GM21619 (cell line): ENCODE measurements around the gene ENDOG.

Experiments used
- ATAC-seq: cut with Tn5 transposase; IDR thresholded peaks from one replicate; pipeline ENCODE4 v1.9.1; 2021; ENCODE audit not compliant: unreplicated experiment

Gene ENDOG

GRCh38 chr9:128798896-128799295 lies 19.4 kb upstream of the ENDOG start:
- no peak for ATAC-seq

- no peak for ATAC-seq
Measured at GRCh38 chr9:128800061-128800460, 18.2 kb upstream of the ENDOG start.

GRCh38 chr9:128802482-128802881 lies 15.8 kb upstream of the ENDOG start:
- no peak for ATAC-seq

- no peak for ATAC-seq
Measured at GRCh38 chr9:128805661-128806060, 12.6 kb upstream of the ENDOG start.

- no peak for ATAC-seq
Measured at GRCh38 chr9:128807827-128808226, 10.5 kb upstream of the ENDOG start.

GRCh38 chr9:128808543-128808942 lies 9.8 kb upstream of the ENDOG start:
- no peak for ATAC-seq

GRCh38 chr9:128809036-128809599 lies 9.2 kb upstream of the ENDOG start:
- ATAC-seq: no peak

GRCh38 chr9:128809831-128810230 lies 8.5 kb upstream of the ENDOG start:
- no peak for ATAC-seq

- ATAC-seq: no peak
Measured at GRCh38 chr9:128810873-128811272, 7.4 kb upstream of the ENDOG start.

- ATAC-seq: peak; percentile 28
Measured at GRCh38 chr9:128818839-128819715, 777 bp downstream of the ENDOG start.

GRCh38 chr9:128819716-128820664 lies 1.7 kb downstream of the ENDOG start:
- no peak for ATAC-seq

GRCh38 chr9:128820665-128821583 lies 2.6 kb downstream of the ENDOG start:
- ATAC-seq: no peak

- no peak for ATAC-seq
Measured at GRCh38 chr9:128821584-128822406, 3.5 kb downstream of the ENDOG start.

- no peak for ATAC-seq
Measured at GRCh38 chr9:128822407-128823042, 4.2 kb downstream of the ENDOG start.

- no peak for ATAC-seq
Measured at GRCh38 chr9:128823362-128823902, 5.1 kb downstream of the ENDOG start.

GRCh38 chr9:128823903-128824406 lies 5.7 kb downstream of the ENDOG start:
- ATAC-seq: no peak

GRCh38 chr9:128824911-128825310 lies 6.6 kb downstream of the ENDOG start:
- ATAC-seq: no peak

- ATAC-seq: no peak
Measured at GRCh38 chr9:128825923-128826700, 7.8 kb downstream of the ENDOG start.
